HG03095 (cell line): ENCODE measurements around the gene KDM4B.

Experiments used
- ATAC-seq: cut with Tn5 transposase; IDR thresholded peaks from one replicate; pipeline ENCODE4 v1.9.1; 2021; ENCODE audit warnings: moderate library complexity; ENCODE audit not compliant: unreplicated experiment

KDM4B gene

GRCh38 chr19:5031231-5032100, 62.6 kb downstream of the KDM4B start:
- peak; percentile 55 for ATAC-seq

- ATAC-seq, result no peak
Observed at GRCh38 chr19:5032101-5032967, 63.4 kb downstream of the KDM4B start.

GRCh38 chr19:5035105-5035761, 66.3 kb downstream of the KDM4B start:
- no peak for ATAC-seq

GRCh38 chr19:5035793-5036697, 67.1 kb downstream of the KDM4B start:
- no peak for ATAC-seq

- no peak for ATAC-seq
Observed at GRCh38 chr19:5036698-5037563, 68.0 kb downstream of the KDM4B start.

GRCh38 chr19:5037936-5038335, 69.0 kb downstream of the KDM4B start:
- ATAC-seq, result no peak

GRCh38 chr19:5038631-5039271, 69.8 kb downstream of the KDM4B start:
- no peak for ATAC-seq

- ATAC-seq, result no peak
Observed at GRCh38 chr19:5039642-5040543, 71.0 kb downstream of the KDM4B start.

- no peak for ATAC-seq
Observed at GRCh38 chr19:5040544-5041167, 71.7 kb downstream of the KDM4B start.

GRCh38 chr19:5041168-5041912, 72.4 kb downstream of the KDM4B start:
- ATAC-seq, result no peak

- no peak for ATAC-seq
Observed at GRCh38 chr19:5041913-5042187, 72.9 kb downstream of the KDM4B start.

GRCh38 chr19:5042556-5042955, 73.6 kb downstream of the KDM4B start:
- ATAC-seq, result no peak

- ATAC-seq, result no peak
Observed at GRCh38 chr19:5045029-5045428, 76.1 kb downstream of the KDM4B start.

- no peak for ATAC-seq
Observed at GRCh38 chr19:5045956-5046338, 77.0 kb downstream of the KDM4B start.

- ATAC-seq, result no peak
Observed at GRCh38 chr19:5046339-5047039, 77.6 kb downstream of the KDM4B start.

GRCh38 chr19:5047251-5047935, 78.5 kb downstream of the KDM4B start:
- no peak for ATAC-seq
